HepG2 (cell line): ENCODE data around the gene SCRT2. TPM values are rescaled to one million over a fixed set of nuclear protein-coding genes. Genes with fewer than 3 reads are reported as not detected.

Source experiments
- ATAC-seq: fragments of 200-7000 bp; cut with Tn5 transposase; 3 replicates; pipeline ENCODE4 v1.9.1; 2020; ENCODE audit warnings: mild to moderate bottlenecking, moderate library complexity
- BruUV-seq: library from RNA; stranded (reverse); fragments of 400-500 nt; replicated peaks from 2 replicates; lab custom pipeline; 2021; lab: Mats Ljungman, UMichigan
- CTCF ChIA-PET: fragments of 300-600 bp; formaldehyde crosslinking; extraction: SDS; loops from one replicate; lab custom pipeline; 2021; ENCODE audit warnings: low total read pairs, inconsistent platforms, low intra/inter-chr PET ratio; lab: Yijun Ruan, JAX
- POLR2A ChIA-PET: fragments of 350-600 bp; sonication (Branson Sonifier 250); formaldehyde crosslinking; loops from one replicate; lab custom pipeline; 2020; ENCODE audit warnings: antibody characterized with exemption, inconsistent platforms; lab: Yijun Ruan, JAX
- DNase-seq: peaks from one replicate; pipeline ENCODE4 v3.0.0-alpha.2; 2015; ENCODE audit warnings: low spot score
- FAIRE-seq: peaks from 3 replicates; lab custom pipeline; 2011; peaks lifted over from hg19 to GRCh38; lab: Jason Lieb, UNC
- H2AFZ ChIP-seq: one replicate; pipeline ENCODE4 v1.6.1; 2011; ENCODE audit warnings: low read length, inconsistent platforms
- H3K27ac ChIP-seq: fragments of 300-600 bp; 3 replicates; pipeline ENCODE4 v1.8.0; 2011; ENCODE audit warnings: mixed run types, mild to moderate bottlenecking, mixed read lengths, low read length, inconsistent platforms; ENCODE audit not compliant: insufficient read depth; ENCODE audit errors: extremely low read length
- H3K27me3 ChIP-seq, 2 experiments: fragments of 200-600 bp in 1 of 2; 2 replicates in 1 of 2; 3 replicates in 1 of 2; pipeline versions ENCODE4 v1.6.0 to v1.8.0; 2011; ENCODE audit warnings: low read length in 2 of 2, mild to moderate bottlenecking in 2 of 2, moderate library complexity in 2 of 2, inconsistent platforms in 1 of 2; ENCODE audit not compliant: insufficient read depth in 2 of 2, control insufficient read depth in 1 of 2
- H3K36me3 ChIP-seq, 2 experiments: fragments of 200-600 bp in 1 of 2; replicated peaks in 1 of 2; 2 replicates in 1 of 2; 3 replicates in 1 of 2; pipeline versions ENCODE4 v1.5.1 to v1.8.0; 2011; ENCODE audit warnings: low read length in 2 of 2, inconsistent platforms in 1 of 2; ENCODE audit not compliant: insufficient read depth in 2 of 2, control insufficient read depth in 1 of 2
- H3K4me1 ChIP-seq: 2 replicates; pipeline ENCODE4 v1.5.1; 2012; ENCODE audit warnings: low read length, inconsistent platforms; ENCODE audit not compliant: insufficient read depth
- H3K4me2 ChIP-seq: 2 replicates; pipeline ENCODE4 v1.6.0; 2011; ENCODE audit warnings: low read depth, low read length, inconsistent platforms
- H3K4me3 ChIP-seq, 3 experiments: fragments of 200-600 bp in 1 of 3; sonication (generic), shearing (Covaris generic) in 1 of 3; replicated peaks in 1 of 3; 2 replicates each; pipeline ENCODE4 v1.5.1; 2011 to 2016; ENCODE audit warnings: low read length in 3 of 3, inconsistent platforms in 2 of 3, low read depth in 2 of 3, mild to moderate bottlenecking in 2 of 3, control low read depth in 1 of 3, mixed read lengths in 1 of 3; ENCODE audit not compliant: insufficient read depth in 1 of 3
- H3K79me2 ChIP-seq: one replicate; pipeline ENCODE4 v1.6.1; 2011; ENCODE audit warnings: low read length, inconsistent platforms; ENCODE audit not compliant: insufficient read depth
- H3K9ac ChIP-seq: 2 replicates; pipeline ENCODE4 v1.6.0; 2011; ENCODE audit warnings: mild to moderate bottlenecking, low read depth, low read length, inconsistent platforms; ENCODE audit not compliant: insufficient read depth
- H3K9me3 ChIP-seq: 2 replicates; pipeline ENCODE4 v1.5.1; 2012; ENCODE audit warnings: mild to moderate bottlenecking, low read length
- H4K20me1 ChIP-seq: 2 replicates; pipeline ENCODE4 v1.6.0; 2011; ENCODE audit warnings: inconsistent platforms, mild to moderate bottlenecking, low read length, moderate library complexity; ENCODE audit not compliant: insufficient read depth
- BHLHE40 ChIP-seq: IDR thresholded peaks from 2 replicates; pipeline ENCODE4 v1.6.1; 2011; ENCODE audit warnings: low read length, improper control_type of control experiment
- DMAP1 ChIP-seq: IDR thresholded peaks from 2 replicates; pipeline ENCODE4 v1.6.1; 2016
- PRDM10 ChIP-seq: sonication (generic); formaldehyde crosslinking; IDR thresholded peaks from 2 replicates; pipeline ENCODE4 v1.4.0; 2020; ENCODE audit warnings: low read depth, missing genetic modification reagents
- RBFOX2 ChIP-seq: fragments of 200-400 bp; formaldehyde crosslinking; IDR thresholded peaks from 2 replicates; pipeline ENCODE4 v1.6.1; 2017; ENCODE audit warnings: low read depth, mild to moderate bottlenecking, low read length
- TCF7 ChIP-seq: sonication (generic); IDR thresholded peaks from 2 replicates; pipeline ENCODE4 v1.6.1; 2016; ENCODE audit warnings: antibody characterized with exemption, low read depth
- ZC3H4 ChIP-seq: sonication (generic); formaldehyde crosslinking; IDR thresholded peaks from 2 replicates; pipeline ENCODE4 v1.4.0; 2020; ENCODE audit warnings: missing genetic modification reagents, borderline replicate concordance
- WGBS: methylation state at CpG from one replicate; pipeline ENCODE4 v1.1.6; 2017; ENCODE audit warnings: low lambda C conversion rate; 5-methylcytosine and 5-hydroxymethylcytosine counted together
- in situ Hi-C: cut with HindIII; loops from 2 replicates; pipeline ENCODE4 v1.10.0; 2017; ENCODE audit warnings: low pct_unique_long_range_greater_than_20kb; ENCODE audit not compliant: extremely low pct_ligation_motif_present
- intact Hi-C: fragments of 100-400 bp; cut with micrococcal nuclease; formaldehyde crosslinking; loops from one replicate; pipeline ENCODE4 v1.10.0; 2022; ENCODE audit not compliant: unreplicated experiment
- polyA plus RNA-seq, 8 experiments: library from polyadenylated mRNA; depleted of rRNA in 3 of 8; stranded (reverse) in 7 of 8; unstranded in 1 of 8; fragments of >200 nt; fragmentation: Illumina TruSeq in 4 of 8; extraction: Trizol in 4 of 8; gene quantifications; 2 replicates each; pipeline versions ENCODE4 v1.2.1 to v1.2.3, GENCODE V29; 2011 to 2016; ENCODE audit warnings: low read depth in 4 of 8, missing spikeins in 1 of 8, mixed read lengths in 1 of 8; ENCODE audit not compliant: insufficient read depth in 1 of 8
- total RNA-seq, 5 experiments: library from RNA; depleted of rRNA; stranded (reverse); fragments of >200 nt; fragmentation: Illumina TruSeq; extraction: Trizol; gene quantifications; 2 replicates each; pipeline ENCODE4 v1.2.3, GENCODE V29; 2016; ENCODE audit warnings: low read depth in 1 of 5
- TF ChIP-seq, protein P1 (sequence below): sonication (generic); formaldehyde crosslinking; IDR thresholded peaks from 2 replicates; pipeline ENCODE4 v1.5.1; 2020; ENCODE audit warnings: mild to moderate bottlenecking, moderate library complexity, missing genetic modification reagents

The SCRT2 gene
- total and polyA plus RNA-seq, 2 of the 13 experiments (the other 11 are each of a cell fraction or from before 2014, with no cell fraction given), result not detected

DNA sequence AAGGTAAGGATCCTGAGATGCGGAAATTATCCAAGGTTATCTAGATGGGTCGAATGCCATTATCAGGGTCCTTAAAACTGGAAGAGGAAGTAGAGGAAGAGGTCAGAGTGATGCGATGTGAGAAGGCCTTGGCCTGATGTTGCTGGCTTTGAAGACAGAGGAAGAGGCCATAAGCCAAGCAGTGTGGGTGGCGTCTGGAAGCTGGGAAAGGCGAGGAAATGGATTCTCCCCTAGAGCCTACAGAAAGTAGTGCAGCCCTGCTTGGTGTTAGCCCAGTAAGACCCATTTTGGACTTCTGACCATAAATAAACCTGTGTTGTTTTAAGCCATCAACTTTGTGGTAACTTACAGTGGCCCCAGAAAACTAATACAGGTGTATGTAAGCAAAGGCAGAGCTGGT is 24.6 kb downstream of the SCRT2 start:
- no TSS peak for BruUV-seq
- DNase-seq (no peak), ATAC-seq (no peak), FAIRE-seq (no peak)
- intact Hi-C loops, result no loop called here
- Histone ChIP-seq H3K4me3 (no peak overlapping the region), H2AFZ (no peak overlapping the region), H3K27me3 (peaks cover 0 to 9% of the 10 kb centered on the region in 2 experiments; a peak in 2 of 5 replicates), H3K4me2 (no peak overlapping the region; the same call in 1 of the 2 replicates), H3K79me2 (peaks cover 13% of the 10 kb centered on the region), H3K9ac (no peak overlapping the region), H3K27ac (no peak overlapping the region), H4K20me1 (peaks cover 3% of the 10 kb centered on the region; the same call in 1 of the 2 replicates), H3K36me3 (peaks cover 11 to 34% of the 10 kb centered on the region in 2 experiments), H3K4me1 (peaks cover 53% of the 10 kb centered on the region), H3K9me3 (no peaks in the 10 kb centered on the region)
- 92% methylated on average over 5 of the region's 5 CpGs for WGBS
- POLR2A ChIA-PET, result interaction anchor here (1.6 kb wide), 1 partner anchor 8 kb away, joined by 3 read pairs; no protein-coding TSS in a partner anchor
- CTCF ChIA-PET, result no interaction called here
- in situ Hi-C loops, result no loop called here
- TF ChIP-seq BHLHE40 (0 out of 2 replicates have a peak, but pooled peaks have one; percentile 8), RBFOX2 (0 out of 2 replicates have a peak, but pooled peaks have one; percentile 9), ZC3H4 (CRISPR knock-in tag) (0 out of 2 replicates have a peak, but pooled peaks have one; percentile 86), DMAP1 (CRISPR knock-in tag) (no peak), TCF7 (no peak), PRDM10 (CRISPR knock-in tag) (peak; percentile 87)
- TF ChIP-seq, protein P1, sequence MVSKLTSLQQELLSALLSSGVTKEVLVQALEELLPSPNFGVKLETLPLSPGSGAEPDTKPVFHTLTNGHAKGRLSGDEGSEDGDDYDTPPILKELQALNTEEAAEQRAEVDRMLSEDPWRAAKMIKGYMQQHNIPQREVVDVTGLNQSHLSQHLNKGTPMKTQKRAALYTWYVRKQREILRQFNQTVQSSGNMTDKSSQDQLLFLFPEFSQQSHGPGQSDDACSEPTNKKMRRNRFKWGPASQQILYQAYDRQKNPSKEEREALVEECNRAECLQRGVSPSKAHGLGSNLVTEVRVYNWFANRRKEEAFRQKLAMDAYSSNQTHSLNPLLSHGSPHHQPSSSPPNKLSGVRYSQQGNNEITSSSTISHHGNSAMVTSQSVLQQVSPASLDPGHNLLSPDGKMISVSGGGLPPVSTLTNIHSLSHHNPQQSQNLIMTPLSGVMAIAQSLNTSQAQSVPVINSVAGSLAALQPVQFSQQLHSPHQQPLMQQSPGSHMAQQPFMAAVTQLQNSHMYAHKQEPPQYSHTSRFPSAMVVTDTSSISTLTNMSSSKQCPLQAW, result no peak
